Ramos (cell line): ENCODE data around the gene ATPAF2.

Source experiments
- in situ Hi-C: fragments of 300-500 bp; cut with MboI; formaldehyde crosslinking; loops from one replicate; pipeline ENCODE4 v1.14.3; 2022; ENCODE audit warnings: low sequenced_read_pairs; ENCODE audit not compliant: unreplicated experiment

ATPAF2 gene

GRCh38 chr17:18038861-18039534, at the start of gene ATPAF2, which contains the start of gene GID4:
TSS of gene ATPAF2 (minus strand) at chr17:18039168. CDS start at chr17:18039013, 155 bp downstream.
TSS of gene GID4 (plus strand) at chr17:18039408. CDS start at chr17:18039465, 57 bp downstream.
- in situ Hi-C loops, result loop anchor here (25.0 kb wide), 1 partner anchor 352 kb away; the partner anchor contains the start of gene RAI1

DNA sequence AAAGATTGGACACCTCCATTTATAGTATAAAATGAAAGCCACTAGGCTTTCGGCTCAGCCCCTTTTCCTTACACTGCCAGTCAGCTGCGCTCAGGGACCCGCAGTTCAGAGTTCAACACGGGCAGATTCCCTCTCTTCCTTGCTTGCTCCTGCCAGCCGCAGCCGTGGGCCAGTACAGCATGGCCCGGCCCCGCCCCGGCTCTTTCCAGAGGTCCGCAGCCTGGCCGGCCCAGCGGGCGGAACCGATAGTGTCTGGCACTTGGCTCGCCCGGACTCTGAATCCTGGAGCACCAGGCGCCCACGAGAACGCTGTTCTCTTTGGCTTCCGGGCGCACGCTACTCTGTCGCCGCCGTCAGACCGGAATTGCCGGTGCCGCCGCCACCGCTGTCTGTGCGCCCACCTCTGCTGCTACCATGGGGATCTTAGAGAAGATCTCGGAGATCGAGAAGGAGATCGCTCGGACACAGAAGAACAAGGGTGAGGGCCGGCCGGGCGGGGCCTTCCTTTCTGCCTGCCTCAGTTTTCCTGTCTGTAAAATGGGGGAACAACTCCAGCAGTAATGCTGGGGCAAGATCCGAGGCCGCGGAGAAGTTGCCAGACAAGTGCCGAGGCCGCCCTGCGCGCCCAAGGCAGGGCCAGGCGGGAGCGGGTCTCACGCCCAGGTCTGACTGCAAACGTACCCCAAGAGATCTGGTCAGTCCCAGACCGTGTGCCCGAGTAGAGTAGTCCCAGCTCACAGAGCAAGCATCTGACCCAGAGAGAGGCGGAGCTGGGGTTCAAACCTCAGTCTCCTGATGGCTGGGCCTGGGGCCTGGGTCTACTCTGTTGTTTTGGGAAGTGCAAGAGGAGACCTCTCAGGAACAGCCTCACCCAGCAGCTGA, 48.9 kb upstream of the ATPAF2 start, which contains the start of gene DRG2:
Gene DRG2 (plus strand): TSS at position 339 of the 882 bp plus-strand sequence. CDS start 76 bp downstream, at position 415.
- in situ Hi-C loops, result no loop called here

DNA sequence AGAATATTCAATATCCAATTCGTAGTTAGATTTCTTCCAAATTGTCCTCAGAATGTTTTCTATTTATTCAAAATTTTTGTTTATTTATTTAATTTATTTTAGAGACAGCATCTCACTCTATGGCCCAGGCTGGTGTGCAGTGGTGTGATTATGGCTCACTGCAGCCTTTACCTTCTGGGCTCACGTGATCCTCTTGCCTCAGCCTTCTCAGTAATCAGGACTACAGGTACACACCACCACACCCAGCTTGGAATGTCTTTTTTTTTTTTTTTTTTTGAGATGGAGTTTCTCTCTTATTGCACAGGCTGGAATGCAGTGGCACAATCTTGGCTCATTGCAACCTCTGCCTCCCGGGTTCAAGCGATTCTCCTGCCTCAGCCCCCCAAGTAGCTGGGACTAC, 45.3 kb upstream of the ATPAF2 start:
- in situ Hi-C loops, result no loop called here

DNA sequence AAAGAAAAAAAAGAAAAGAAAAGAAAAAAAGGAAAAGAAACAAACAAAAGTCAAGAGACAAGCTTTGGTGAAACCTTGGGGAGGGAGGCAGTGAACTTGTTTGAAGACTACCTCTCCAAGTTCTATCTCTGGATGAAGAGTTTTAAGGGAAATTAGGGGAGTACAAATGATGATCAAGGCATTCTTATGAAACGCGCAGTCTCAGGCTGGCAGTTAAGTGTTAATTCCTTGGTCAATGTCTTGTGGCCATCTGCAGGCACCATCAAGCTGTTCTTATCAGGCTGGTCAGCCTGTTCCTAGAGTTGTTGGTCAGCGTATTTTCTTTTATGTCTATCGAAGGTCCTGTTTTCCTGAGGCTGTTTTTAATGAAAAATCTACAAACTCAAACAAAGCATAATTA, 40.6 kb upstream of the ATPAF2 start:
- in situ Hi-C loops, result no loop called here

- in situ Hi-C loops, result no loop called here
Measured at GRCh38 chr17:18076936-18077335, 38.0 kb upstream of the ATPAF2 start.

DNA sequence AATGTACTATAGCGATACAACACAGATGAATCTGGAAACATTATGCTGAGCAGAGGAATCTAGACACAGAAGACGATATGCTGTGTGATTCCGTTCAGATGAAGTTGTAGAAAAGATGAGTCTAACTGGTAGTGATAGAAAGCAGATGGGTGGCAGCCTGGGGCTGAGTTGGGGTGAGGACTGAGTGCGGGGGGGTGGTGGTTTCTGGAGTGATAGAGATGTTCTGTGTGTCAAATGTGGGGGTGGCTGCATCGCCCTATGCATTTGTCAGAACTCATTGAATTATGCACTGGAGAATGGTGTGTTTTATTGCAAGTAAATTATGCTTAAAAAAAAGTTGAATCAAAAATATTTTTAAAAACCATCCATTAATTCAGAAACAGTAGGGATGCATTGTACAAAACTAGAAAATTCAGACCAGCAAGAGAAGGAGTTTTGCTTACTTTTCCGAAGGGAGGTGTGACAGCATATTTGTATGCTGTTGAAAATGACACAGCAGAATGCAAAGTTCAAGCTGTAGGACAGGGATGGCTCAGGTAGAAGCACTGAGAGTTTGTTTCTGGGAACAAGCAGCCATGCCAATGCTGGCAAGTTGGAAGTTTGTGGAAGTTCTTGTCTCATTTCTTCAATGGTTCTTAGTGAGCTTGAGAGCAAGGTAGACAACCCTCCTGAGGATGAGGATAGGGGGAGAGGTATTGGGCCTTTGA, 35.8 kb upstream of the ATPAF2 start:
- in situ Hi-C loops, result no loop called here

GRCh38 chr17:18071751-18072150, 32.8 kb upstream of the ATPAF2 start:
- in situ Hi-C loops, result no loop called here

GRCh38 chr17:18070861-18071340, 31.9 kb upstream of the ATPAF2 start:
- in situ Hi-C loops, result no loop called here

DNA sequence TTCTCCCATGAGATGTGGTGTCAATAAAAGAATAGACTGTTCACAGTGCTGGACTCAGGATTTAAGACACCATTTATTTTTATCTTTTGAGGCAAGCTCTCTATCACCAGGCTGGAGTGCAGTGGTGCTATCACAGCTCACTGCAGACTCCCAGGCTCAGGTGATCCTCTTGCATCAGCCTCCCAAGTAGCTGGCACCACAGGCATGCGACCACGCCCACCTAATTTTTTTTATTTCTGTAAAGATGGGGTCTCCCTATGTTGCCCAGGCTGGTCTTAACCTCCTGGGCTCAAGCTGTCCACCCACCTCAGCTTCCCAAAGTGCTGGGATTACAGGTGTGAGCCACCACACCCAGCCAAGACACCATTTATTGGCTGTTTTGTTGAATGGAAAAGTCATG, 30.1 kb upstream of the ATPAF2 start:
- in situ Hi-C loops, result no loop called here

- in situ Hi-C loops, result no loop called here
Measured at GRCh38 chr17:18066866-18067265, 27.9 kb upstream of the ATPAF2 start.

DNA sequence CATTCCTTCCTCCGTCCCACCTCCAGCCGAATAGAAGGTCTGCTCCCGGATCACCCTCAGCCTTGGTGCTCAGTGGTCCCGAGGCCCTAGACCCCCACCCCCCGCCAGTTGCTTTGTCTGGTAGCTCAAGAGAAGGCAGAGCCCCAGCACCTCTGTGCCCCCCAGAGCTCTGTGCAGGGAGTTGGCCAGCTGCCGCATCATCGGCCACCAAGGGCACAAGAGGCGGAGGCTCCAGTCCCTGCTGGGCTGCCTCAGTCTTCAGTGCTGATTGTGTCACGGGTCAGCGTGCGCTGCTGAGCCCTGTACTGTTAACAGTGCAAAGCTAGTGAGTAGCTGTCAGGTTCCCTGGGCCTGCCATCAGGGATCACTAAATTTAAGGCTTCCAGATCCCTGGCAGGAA, 26.6 kb upstream of the ATPAF2 start:
- in situ Hi-C loops, result no loop called here

DNA sequence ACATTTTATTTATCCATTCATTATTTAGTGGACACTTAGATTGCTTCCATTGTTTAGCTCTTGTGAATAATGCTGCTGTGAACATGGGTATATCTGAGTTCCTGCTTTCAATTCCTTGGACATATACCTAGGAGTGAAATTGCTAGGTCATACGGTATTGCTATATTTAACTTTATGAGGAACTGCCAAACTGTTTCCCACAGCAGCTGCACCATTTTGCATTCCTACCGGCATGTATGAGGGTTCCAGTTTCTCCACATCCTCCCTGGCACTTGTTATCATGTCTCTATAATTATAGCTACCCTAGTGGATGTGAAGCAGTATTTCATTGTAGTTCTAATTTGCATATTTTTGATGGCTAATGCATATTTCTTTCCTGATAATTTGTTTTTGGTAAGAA, 25.1 kb upstream of the ATPAF2 start:
- in situ Hi-C loops, result no loop called here

DNA sequence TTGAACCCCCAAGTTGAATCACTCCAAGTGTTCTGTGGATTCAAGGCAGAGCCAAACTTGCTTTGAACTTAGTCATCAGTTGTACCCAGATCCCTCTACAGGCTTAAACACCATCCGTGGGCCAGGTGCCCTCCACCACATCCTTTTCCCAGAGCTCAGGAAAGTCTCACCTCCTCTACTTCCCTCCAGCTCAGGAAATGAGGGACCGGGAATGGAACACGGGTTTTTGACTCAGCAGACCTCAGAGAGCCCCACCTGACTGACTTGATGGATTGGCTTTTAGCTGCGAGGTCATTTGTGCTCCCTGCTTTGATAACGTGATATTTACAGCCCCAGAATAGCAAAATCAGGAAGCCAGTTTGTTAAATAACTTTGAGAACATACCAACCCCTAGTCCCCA, 20.3 kb upstream of the ATPAF2 start:
- in situ Hi-C loops, result no loop called here

- in situ Hi-C loops, result no loop called here
Measured at GRCh38 chr17:18056214-18056613, 17.2 kb upstream of the ATPAF2 start.

- in situ Hi-C loops, result no loop called here
Measured at GRCh38 chr17:18055597-18055996, 16.6 kb upstream of the ATPAF2 start.

- in situ Hi-C loops, result loop anchor here (25.0 kb wide), 1 partner anchor 359 kb away; the partner anchor contains the start of gene RAI1
Measured at GRCh38 chr17:18045691-18046350, 6.9 kb upstream of the ATPAF2 start.

- in situ Hi-C loops, result loop anchor here (25.0 kb wide), 1 partner anchor 357 kb away; the partner anchor contains the start of gene RAI1
Measured at GRCh38 chr17:18044609-18045008, 5.6 kb upstream of the ATPAF2 start.

DNA sequence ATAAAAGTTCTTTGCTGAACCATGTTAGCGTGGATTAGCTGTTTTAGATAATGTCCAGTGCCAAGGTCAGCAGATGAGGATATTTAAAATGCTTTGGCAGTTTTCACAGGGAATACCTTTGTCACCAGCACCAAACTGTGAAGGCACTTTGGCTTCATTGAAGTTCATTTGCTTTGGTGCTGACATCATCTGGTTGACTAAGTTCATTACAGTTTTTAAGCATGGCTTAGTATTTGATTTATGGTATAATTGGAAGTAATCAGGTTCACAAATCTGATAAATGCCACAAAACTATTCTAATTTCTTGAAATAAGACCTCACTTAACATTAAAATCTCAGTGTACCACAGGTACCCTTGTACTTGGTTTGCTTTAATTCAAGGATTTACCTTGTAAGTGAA, 4.5 kb upstream of the ATPAF2 start:
- in situ Hi-C loops, result loop anchor here (25.0 kb wide), 1 partner anchor 356 kb away; the partner anchor contains the start of gene RAI1

GRCh38 chr17:18042983-18043382, 4.0 kb upstream of the ATPAF2 start:
- in situ Hi-C loops, result loop anchor here (25.0 kb wide), 1 partner anchor 356 kb away; the partner anchor contains the start of gene RAI1

DNA sequence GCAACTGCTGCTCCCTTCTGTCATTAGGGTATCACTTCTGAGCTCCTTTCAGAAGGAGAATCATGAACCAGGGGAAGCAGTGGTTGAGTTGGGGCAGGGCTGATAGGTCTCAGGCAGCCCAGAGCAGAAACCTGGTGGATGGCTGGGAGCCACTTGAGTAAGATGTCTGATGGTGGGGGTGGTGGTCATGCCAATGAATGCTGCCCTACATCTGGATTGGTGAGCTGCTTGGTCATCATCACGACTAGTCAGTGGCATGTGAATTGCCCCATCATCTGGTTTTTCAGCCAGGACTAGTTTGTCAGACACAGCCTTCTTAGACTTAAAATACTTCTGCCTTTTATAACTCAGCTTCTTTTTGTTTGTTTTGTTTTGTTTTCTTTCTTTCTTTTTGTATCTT, 2.8 kb upstream of the ATPAF2 start:
- in situ Hi-C loops, result loop anchor here (25.0 kb wide), 1 partner anchor 354 kb away; the partner anchor contains the start of gene RAI1
